Testis (tissue), 2 donors: ENCODE data around the gene NUP214.

ENCODE experiments used
- POLR2A ChIP-seq: fragments of 450-650 bp; IDR thresholded peaks from one replicate; pipeline ENCODE4 v1.6.1; 2017; ENCODE audit warnings: antibody characterized with exemption, mild to moderate bottlenecking, moderate library complexity
- TF ChIP-seq, protein P1 (sequence below), 3 experiments: fragments of 450-650 bp in 2 of 3; fragments of 200-600 bp in 1 of 3; sonication (generic) in 1 of 3; IDR thresholded peaks; one replicate each; pipeline ENCODE4 v1.5.1; 2016 to 2019; ENCODE audit warnings: antibody characterized with exemption in 3 of 3, mild to moderate bottlenecking in 2 of 3, moderate library complexity in 1 of 3

DNA sequence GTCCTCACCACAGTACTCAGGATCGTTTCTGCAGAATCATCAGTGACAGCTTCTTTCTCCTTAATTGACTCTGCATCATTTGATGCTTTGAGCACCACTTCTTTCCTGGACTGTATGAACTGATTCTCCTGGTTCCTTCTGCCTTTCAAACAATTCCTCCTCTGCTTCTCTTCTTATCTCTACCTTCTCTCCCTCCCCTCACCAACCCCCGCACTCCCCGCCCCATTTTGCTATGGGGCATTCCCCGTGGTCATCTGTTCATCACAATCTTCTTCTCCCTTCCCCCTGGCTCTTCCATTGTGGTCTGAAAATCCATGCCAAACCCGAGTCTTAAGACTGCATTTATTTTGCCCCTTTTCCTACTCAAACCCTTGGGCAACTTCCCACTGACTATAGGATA, 93.0 kb downstream of the NUP214 start:
- TF ChIP-seq, protein P1, sequence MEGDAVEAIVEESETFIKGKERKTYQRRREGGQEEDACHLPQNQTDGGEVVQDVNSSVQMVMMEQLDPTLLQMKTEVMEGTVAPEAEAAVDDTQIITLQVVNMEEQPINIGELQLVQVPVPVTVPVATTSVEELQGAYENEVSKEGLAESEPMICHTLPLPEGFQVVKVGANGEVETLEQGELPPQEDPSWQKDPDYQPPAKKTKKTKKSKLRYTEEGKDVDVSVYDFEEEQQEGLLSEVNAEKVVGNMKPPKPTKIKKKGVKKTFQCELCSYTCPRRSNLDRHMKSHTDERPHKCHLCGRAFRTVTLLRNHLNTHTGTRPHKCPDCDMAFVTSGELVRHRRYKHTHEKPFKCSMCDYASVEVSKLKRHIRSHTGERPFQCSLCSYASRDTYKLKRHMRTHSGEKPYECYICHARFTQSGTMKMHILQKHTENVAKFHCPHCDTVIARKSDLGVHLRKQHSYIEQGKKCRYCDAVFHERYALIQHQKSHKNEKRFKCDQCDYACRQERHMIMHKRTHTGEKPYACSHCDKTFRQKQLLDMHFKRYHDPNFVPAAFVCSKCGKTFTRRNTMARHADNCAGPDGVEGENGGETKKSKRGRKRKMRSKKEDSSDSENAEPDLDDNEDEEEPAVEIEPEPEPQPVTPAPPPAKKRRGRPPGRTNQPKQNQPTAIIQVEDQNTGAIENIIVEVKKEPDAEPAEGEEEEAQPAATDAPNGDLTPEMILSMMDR (IDR thresholded peaks at IDR 0.05) = no peak
- no peak for TF ChIP-seq POLR2A
